CD14-positive monocyte (primary cell): Measurements from ENCODE around the gene PPP3CA. TPM values are rescaled to one million over a fixed set of nuclear protein-coding genes. Genes with fewer than 3 reads are reported as not detected.
"Not testable (repeated sequence)": the region's sequence is repeated elsewhere in the genome, so short reads cannot be mapped to it uniquely, and the experiment has no call there.

ENCODE experiments used
- DNase-seq, 3 donors: peaks; one replicate each; pipeline ENCODE4 v3.0.0-alpha.2; 2011 to 2022
- H2AFZ ChIP-seq: 2 replicates; pipeline ENCODE4 v1.6.0; 2012; ENCODE audit warnings: mild to moderate bottlenecking, low read depth, low read length, inconsistent platforms; ENCODE audit not compliant: insufficient read depth, poor library complexity, severe bottlenecking
- H3K27ac ChIP-seq, 2 donors: 1 replicate in 1 of 2; 2 replicates in 1 of 2; pipeline ENCODE4 v1.5.1; 2012 to 2013; ENCODE audit warnings: low read length in 2 of 2, control low read depth in 1 of 2, inconsistent platforms in 1 of 2, low read depth in 1 of 2, mild to moderate bottlenecking in 1 of 2
- H3K27me3 ChIP-seq, 2 donors: one replicate each; pipeline versions ENCODE4 v1.6.0 to v1.6.1; 2011 to 2013; ENCODE audit warnings: low read length in 2 of 2; ENCODE audit not compliant: control insufficient read depth in 2 of 2, insufficient read depth in 2 of 2
- H3K36me3 ChIP-seq, 2 donors: replicated peaks in 1 of 2; 1 replicate in 1 of 2; 2 replicates in 1 of 2; pipeline versions ENCODE4 v1.5.1 to v1.6.1; 2012 to 2013; ENCODE audit warnings: low read length in 2 of 2, control low read depth in 1 of 2, inconsistent platforms in 1 of 2, mild to moderate bottlenecking in 1 of 2; ENCODE audit not compliant: insufficient read depth in 2 of 2, control insufficient read depth in 1 of 2
- H3K4me1 ChIP-seq, 2 donors: 1 replicate in 1 of 2; 2 replicates in 1 of 2; pipeline versions ENCODE4 v1.5.1 to v1.6.1; 2012 to 2013; ENCODE audit warnings: low read length in 2 of 2, control low read depth in 1 of 2, inconsistent platforms in 1 of 2, mild to moderate bottlenecking in 1 of 2, moderate library complexity in 1 of 2; ENCODE audit not compliant: insufficient read depth in 2 of 2, control insufficient read depth in 1 of 2
- H3K4me2 ChIP-seq: replicated peaks from 2 replicates; pipeline ENCODE3; 2012; ENCODE audit warnings: low read length, moderate library complexity, mild to moderate bottlenecking; ENCODE audit not compliant: poor library complexity, severe bottlenecking; ENCODE audit errors: extremely low read depth
- H3K4me3 ChIP-seq, 3 experiments: fragments of 200-600 bp in 1 of 3; sonication (generic) in 1 of 3; replicated peaks in 1 of 3; 1 replicate in 2 of 3; 2 replicates in 1 of 3; pipeline ENCODE4 v1.5.1; 2011 to 2013; ENCODE audit warnings: low read length in 3 of 3, mild to moderate bottlenecking in 3 of 3, control low read depth in 2 of 3, low read depth in 2 of 3, inconsistent platforms in 1 of 3, moderate library complexity in 1 of 3
- H3K79me2 ChIP-seq: 2 replicates; pipeline ENCODE4 v1.6.0; 2012; ENCODE audit warnings: mild to moderate bottlenecking, control low read depth, inconsistent platforms, low read length, moderate library complexity; ENCODE audit not compliant: insufficient read depth
- H3K9ac ChIP-seq: 2 replicates; pipeline ENCODE4 v1.6.0; 2017; ENCODE audit warnings: low read length, mild to moderate bottlenecking; ENCODE audit not compliant: insufficient read depth, poor library complexity, severe bottlenecking
- H3K9me3 ChIP-seq, 2 donors: replicated peaks in 1 of 2; 1 replicate in 1 of 2; 2 replicates in 1 of 2; pipeline versions ENCODE4 v1.5.1 to v1.6.1; 2012 to 2013; ENCODE audit warnings: low read length in 2 of 2, control low read depth in 1 of 2; ENCODE audit not compliant: control insufficient read depth in 1 of 2, insufficient read depth in 1 of 2
- H4K20me1 ChIP-seq: 2 replicates; pipeline ENCODE4 v1.6.0; 2012; ENCODE audit warnings: mild to moderate bottlenecking, low read length, control low read depth, moderate library complexity; ENCODE audit not compliant: insufficient read depth
- H3K27ac Mint-ChIP-seq, 7 donors: one replicate each; pipeline ENCODE4 v1.8.0; 2020; ENCODE audit warnings: mild to moderate bottlenecking in 7 of 7, mixed read lengths in 7 of 7, moderate library complexity in 6 of 7, inconsistent platforms in 2 of 7
- H3K27me3 Mint-ChIP-seq, 3 donors: one replicate each; pipeline ENCODE4 v1.8.0; 2021 to 2022; ENCODE audit warnings: low read depth in 3 of 3, mild to moderate bottlenecking in 3 of 3, mixed read lengths in 3 of 3, moderate library complexity in 3 of 3, inconsistent platforms in 1 of 3
- H3K36me3 Mint-ChIP-seq, 2 donors: one replicate each; pipeline ENCODE4 v1.8.0; 2020; ENCODE audit warnings: mixed read lengths in 2 of 2, inconsistent platforms in 1 of 2, mild to moderate bottlenecking in 1 of 2
- H3K4me1 Mint-ChIP-seq: one replicate; pipeline ENCODE4 v1.8.0; 2020; ENCODE audit warnings: mild to moderate bottlenecking, mixed read lengths
- H3K4me3 Mint-ChIP-seq, 2 donors: one replicate each; pipeline ENCODE4 v1.8.0; 2020; ENCODE audit warnings: mild to moderate bottlenecking in 2 of 2, mixed read lengths in 2 of 2, moderate library complexity in 1 of 2
- H3K9me3 Mint-ChIP-seq, 7 donors: one replicate each; pipeline ENCODE4 v1.8.0; 2020 to 2022; ENCODE audit warnings: mixed read lengths in 7 of 7, mild to moderate bottlenecking in 6 of 7, moderate library complexity in 6 of 7, inconsistent platforms in 2 of 7
- CTCF ChIP-seq: fragments of 200-600 bp; IDR thresholded peaks from one replicate; pipeline ENCODE4 v1.8.0; 2022; ENCODE audit warnings: antibody characterized with exemption, mild to moderate bottlenecking
- WGBS: methylation state at CpG from one replicate; pipeline ENCODE4 v1.1.5; 2013; ENCODE audit warnings: missing lambda C conversion rate; ENCODE audit not compliant: insufficient coverage; 5-methylcytosine and 5-hydroxymethylcytosine counted together
- intact Hi-C, 2 donors: fragments of 100-400 bp; cut with micrococcal nuclease; formaldehyde crosslinking; loops; one replicate each; pipeline versions ENCODE4 v1.15.0 to v1.15.1; 2023
- polyA plus RNA-seq, 3 donors: library from polyadenylated mRNA; depleted of rRNA in 1 of 3; unstranded in 2 of 3; stranded (reverse) in 1 of 3; fragments of 300-500 nt in 2 of 3; fragments of >200 nt in 1 of 3; fragmentation: Illumina TruSeq in 2 of 3; gene quantifications; 1 replicate in 2 of 3; 2 replicates in 1 of 3; pipeline ENCODE4 v1.2.3, GENCODE V29; 2012 to 2021

Gene PPP3CA
- polyA plus RNA-seq, 3 donors, result 5.1 to 9.7 (median 8.9) TPM

DNA sequence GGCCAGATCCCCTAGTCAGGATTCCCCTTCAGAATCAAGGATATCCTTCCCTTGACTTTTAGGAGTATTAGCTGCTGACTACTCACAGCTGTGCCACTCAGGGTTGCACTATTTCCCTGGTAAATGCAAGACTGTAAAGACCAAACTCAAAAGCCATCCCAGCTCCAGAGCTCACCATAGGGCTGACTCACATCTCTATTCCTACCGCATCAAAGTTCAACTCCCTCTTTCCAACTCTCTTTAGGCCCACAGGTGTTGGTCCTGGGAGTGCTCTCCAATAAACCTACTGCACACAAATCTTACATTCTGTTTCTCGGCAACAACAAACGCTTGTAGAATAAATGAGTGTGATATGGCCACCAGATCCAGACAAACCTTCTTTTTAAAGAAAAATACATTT lies 109.6 kb downstream of the PPP3CA start:
- peaks cover 9 to 18% of the 10 kb centered on the region in 2 donors for H3K4me1 ChIP-seq
- peaks cover 95% of the 10 kb centered on the region for H3K79me2 ChIP-seq
- 100% methylated on average over 1 of the region's 3 CpGs for WGBS
- no peaks in the 10 kb centered on the region for H3K9me3 ChIP-seq
- no peak overlapping the region for H3K9ac ChIP-seq
- peaks cover 99% of the 10 kb centered on the region for H4K20me1 ChIP-seq
- no peaks in the 10 kb centered on the region for H3K27me3 ChIP-seq
- Mint-ChIP-seq H3K36me3 (no peaks in the 10 kb centered on the region), H3K27me3 (peaks cover 0 to 2% (median 0%) of the 10 kb centered on the region in 3 donors), H3K4me1 (peaks cover 35% of the 10 kb centered on the region), H3K27ac (peak overlapping the region in 1 of 7 donors; percentile 18), H3K4me3 (no peak overlapping the region), H3K9me3 (no peaks in the 10 kb centered on the region)
- H3K36me3 ChIP-seq, result no peaks in the 10 kb centered on the region
- H3K4me3 ChIP-seq, result no peak overlapping the region
- no peak overlapping the region for H3K4me2 ChIP-seq
- no peak for TF ChIP-seq CTCF
- no peak for DNase-seq
- no peak overlapping the region for H2AFZ ChIP-seq
- intact Hi-C loops, result no loop called here
- no peak overlapping the region for H3K27ac ChIP-seq

GRCh38 chr4:101236097-101236496 lies 111.2 kb downstream of the PPP3CA start:
- H3K4me2 ChIP-seq, result no peak overlapping the region
- Mint-ChIP-seq H3K4me3 (no peak overlapping the region), H3K4me1 (peaks cover 37% of the 10 kb centered on the region), H3K36me3 (no peaks in the 10 kb centered on the region), H3K27me3 (peaks cover 0 to 2% (median 0%) of the 10 kb centered on the region in 3 donors), H3K27ac (peak overlapping the region in 6 of 7 donors; percentile 2 to 87 (median 80)), H3K9me3 (no peaks in the 10 kb centered on the region)
- H3K79me2 ChIP-seq, result peaks cover 97% of the 10 kb centered on the region
- 0% methylated on average over 1 of the region's 2 CpGs for WGBS
- H3K9me3 ChIP-seq, result no peaks in the 10 kb centered on the region
- H4K20me1 ChIP-seq, result peaks cover 100% of the 10 kb centered on the region
- no peaks in the 10 kb centered on the region for H3K36me3 ChIP-seq
- no peak overlapping the region for H3K9ac ChIP-seq
- peaks cover 9 to 18% of the 10 kb centered on the region in 2 donors for H3K4me1 ChIP-seq
- intact Hi-C loops, result no loop called here
- H3K27me3 ChIP-seq, result no peaks in the 10 kb centered on the region
- TF ChIP-seq CTCF, result no peak
- no peak overlapping the region for H2AFZ ChIP-seq
- DNase-seq, result peak in 1 of 3 donors; percentile 50
- H3K27ac ChIP-seq, result peak overlapping the region in 1 of 2 donors; percentile 45
- H3K4me3 ChIP-seq, result no peak overlapping the region

GRCh38 chr4:101234141-101234540 lies 113.2 kb downstream of the PPP3CA start:
- DNase-seq, H3K27ac ChIP-seq, H3K4me3 ChIP-seq, H3K4me3 Mint-ChIP-seq, H3K9ac ChIP-seq, H3K27ac Mint-ChIP-seq, H3K36me3 Mint-ChIP-seq, H3K27me3 Mint-ChIP-seq, H3K9me3 ChIP-seq, H3K4me2 ChIP-seq, H3K27me3 ChIP-seq, H3K9me3 Mint-ChIP-seq, intact Hi-C loops, H2AFZ ChIP-seq, H3K36me3 ChIP-seq: not testable (repeated sequence)
- H3K4me1 ChIP-seq, result peaks cover 9 to 17% of the 10 kb centered on the region in 2 donors
- peaks cover 95% of the 10 kb centered on the region for H3K79me2 ChIP-seq
- peaks cover 100% of the 10 kb centered on the region for H4K20me1 ChIP-seq
- peaks cover 29% of the 10 kb centered on the region for H3K4me1 Mint-ChIP-seq
